ENCODE results near the gene RRP8.

DNA sequence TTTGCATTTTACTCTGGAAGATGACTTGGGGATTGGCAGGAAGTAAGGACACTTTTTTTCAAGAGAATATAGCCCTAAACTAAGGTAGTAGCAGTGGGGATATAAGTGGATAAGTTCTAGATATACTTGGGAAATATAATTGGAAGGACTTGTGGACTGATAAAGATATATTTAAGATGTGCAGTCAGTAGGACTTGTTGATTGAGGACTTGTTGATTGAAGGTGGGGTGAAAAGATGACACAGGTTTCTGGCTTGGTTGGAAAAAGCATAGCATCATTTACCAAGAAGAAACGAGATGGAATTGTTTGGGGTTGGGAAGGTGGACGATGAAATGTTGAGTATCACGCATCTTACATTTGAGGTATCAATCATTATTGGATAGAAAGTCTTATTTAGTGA lies 10.1 kb upstream of the RRP8 start:
- no peak for TF ChIP-seq SNAI2 (CRISPR knock-in tag; IDR thresholded peaks at IDR 0.05)
- TF ChIP-seq, protein P1, sequence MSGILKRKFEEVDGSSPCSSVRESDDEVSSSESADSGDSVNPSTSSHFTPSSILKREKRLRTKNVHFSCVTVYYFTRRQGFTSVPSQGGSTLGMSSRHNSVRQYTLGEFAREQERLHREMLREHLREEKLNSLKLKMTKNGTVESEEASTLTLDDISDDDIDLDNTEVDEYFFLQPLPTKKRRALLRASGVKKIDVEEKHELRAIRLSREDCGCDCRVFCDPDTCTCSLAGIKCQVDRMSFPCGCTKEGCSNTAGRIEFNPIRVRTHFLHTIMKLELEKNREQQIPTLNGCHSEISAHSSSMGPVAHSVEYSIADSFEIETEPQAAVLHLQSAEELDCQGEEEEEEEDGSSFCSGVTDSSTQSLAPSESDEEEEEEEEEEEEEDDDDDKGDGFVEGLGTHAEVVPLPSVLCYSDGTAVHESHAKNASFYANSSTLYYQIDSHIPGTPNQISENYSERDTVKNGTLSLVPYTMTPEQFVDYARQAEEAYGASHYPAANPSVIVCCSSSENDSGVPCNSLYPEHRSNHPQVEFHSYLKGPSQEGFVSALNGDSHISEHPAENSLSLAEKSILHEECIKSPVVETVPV (CRISPR knock-in tag; IDR thresholded peaks at IDR 0.05) = no peak
- TF ChIP-seq CREB5 (CRISPR knock-in tag; IDR thresholded peaks at IDR 0.05; ENCODE audit: low read depth) = no peak
- no peak for TF ChIP-seq TSHZ2 (CRISPR knock-in tag; IDR thresholded peaks at IDR 0.05)
